Bronchial epithelial cell (primary cell): Measurements from ENCODE around the gene DNAH3. TPM values are rescaled to one million over a fixed set of nuclear protein-coding genes. Genes with fewer than 3 reads are reported as not detected.

ENCODE experiments used
- DNase-seq: peaks from one replicate; pipeline ENCODE4 v3.0.0-alpha.2; 2010; ENCODE audit warnings: low read depth
- FAIRE-seq: peaks from 2 replicates; lab custom pipeline; 2011; peaks lifted over from hg19 to GRCh38; lab: Jason Lieb, UNC
- H3K27me3 ChIP-seq: 2 replicates; pipeline ENCODE4 v1.5.1; 2011; ENCODE audit warnings: low read length; ENCODE audit not compliant: control insufficient read depth, insufficient read depth
- H3K36me3 ChIP-seq: 2 replicates; pipeline ENCODE4 v1.5.1; 2011; ENCODE audit warnings: low read length; ENCODE audit not compliant: control insufficient read depth, insufficient read depth
- H3K4me3 ChIP-seq: 2 replicates; pipeline ENCODE4 v1.5.1; 2011; ENCODE audit warnings: mild to moderate bottlenecking, low read depth, low read length, control low read depth
- total RNA-seq: library from RNA; depleted of rRNA; stranded (reverse); fragments of >200 nt; gene quantifications from 2 replicates; pipeline ENCODE4 v1.2.1, GENCODE V29; 2014
- TF ChIP-seq, protein P1 (sequence below): IDR thresholded peaks from 2 replicates; pipeline ENCODE4 v1.5.1; 2011; ENCODE audit warnings: mild to moderate bottlenecking, moderate library complexity, low read length, control low read depth, inconsistent platforms; ENCODE audit not compliant: insufficient read depth, severe bottlenecking

The DNAH3 gene
- total RNA-seq, 1 donor from 2014 or later: 0.26 TPM

DNA sequence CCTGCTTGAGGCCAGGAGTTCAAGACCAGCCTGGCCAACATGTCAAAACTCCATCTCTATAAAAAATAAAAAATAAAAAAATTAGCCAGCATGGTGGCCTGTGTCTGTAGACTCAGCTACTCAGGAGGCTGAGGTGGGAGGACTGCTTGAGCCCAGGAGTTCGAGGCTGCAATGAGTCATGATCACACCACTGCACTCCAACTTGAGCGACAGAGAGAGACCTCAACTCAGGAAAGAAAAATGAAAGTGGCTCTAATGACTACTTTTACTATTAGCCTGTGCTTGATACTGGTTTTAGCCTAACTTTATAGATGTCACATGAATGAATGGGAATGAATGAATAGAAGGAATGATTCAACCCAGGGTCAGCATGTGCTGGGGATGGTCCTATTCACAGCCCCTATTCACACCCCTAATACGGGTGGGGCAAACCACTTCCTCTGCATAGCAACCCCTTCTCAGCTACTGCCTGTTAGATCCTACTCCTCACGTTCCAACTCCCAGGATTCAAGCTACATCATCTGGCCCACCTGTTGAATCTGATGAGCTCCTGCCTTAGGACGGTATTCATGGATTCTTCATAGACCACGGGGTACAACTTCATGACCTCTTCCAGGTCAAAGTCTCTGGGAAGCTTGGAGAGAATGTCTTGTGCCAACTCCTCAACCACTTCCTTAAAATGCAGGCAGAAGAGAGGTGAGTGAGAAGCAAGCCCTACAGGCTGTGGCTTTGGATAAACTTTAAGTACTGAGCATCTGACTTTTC lies 209.6 kb downstream of the DNAH3 start:
- no peaks in the 10 kb centered on the region for H3K27me3 ChIP-seq
- DNase-seq: no peak
- no peak for FAIRE-seq
- H3K4me3 ChIP-seq: no peak overlapping the region
- TF ChIP-seq, protein P1, sequence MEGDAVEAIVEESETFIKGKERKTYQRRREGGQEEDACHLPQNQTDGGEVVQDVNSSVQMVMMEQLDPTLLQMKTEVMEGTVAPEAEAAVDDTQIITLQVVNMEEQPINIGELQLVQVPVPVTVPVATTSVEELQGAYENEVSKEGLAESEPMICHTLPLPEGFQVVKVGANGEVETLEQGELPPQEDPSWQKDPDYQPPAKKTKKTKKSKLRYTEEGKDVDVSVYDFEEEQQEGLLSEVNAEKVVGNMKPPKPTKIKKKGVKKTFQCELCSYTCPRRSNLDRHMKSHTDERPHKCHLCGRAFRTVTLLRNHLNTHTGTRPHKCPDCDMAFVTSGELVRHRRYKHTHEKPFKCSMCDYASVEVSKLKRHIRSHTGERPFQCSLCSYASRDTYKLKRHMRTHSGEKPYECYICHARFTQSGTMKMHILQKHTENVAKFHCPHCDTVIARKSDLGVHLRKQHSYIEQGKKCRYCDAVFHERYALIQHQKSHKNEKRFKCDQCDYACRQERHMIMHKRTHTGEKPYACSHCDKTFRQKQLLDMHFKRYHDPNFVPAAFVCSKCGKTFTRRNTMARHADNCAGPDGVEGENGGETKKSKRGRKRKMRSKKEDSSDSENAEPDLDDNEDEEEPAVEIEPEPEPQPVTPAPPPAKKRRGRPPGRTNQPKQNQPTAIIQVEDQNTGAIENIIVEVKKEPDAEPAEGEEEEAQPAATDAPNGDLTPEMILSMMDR: no peak
- no peaks in the 10 kb centered on the region for H3K36me3 ChIP-seq

DNA sequence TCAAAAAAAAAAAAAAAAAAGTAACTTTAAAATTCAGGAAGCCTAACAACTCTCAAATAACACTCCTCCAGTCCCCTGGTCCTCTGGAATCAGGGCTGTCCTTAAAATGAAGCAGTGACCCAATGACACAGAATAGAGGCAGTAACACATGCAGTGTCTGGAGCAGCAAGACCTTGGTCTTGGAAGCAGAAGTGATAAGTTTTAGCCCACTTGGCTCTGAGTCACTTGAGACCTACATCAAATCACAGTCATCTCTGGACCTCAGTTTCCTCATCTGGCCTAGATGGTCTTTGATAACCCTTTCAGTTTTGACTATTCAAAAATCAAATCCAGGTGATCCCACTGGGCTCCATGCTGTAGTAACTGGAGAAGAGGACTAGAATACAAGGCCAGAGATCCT lies 211.0 kb downstream of the DNAH3 start:
- Histone ChIP-seq H3K36me3 (no peaks in the 10 kb centered on the region), H3K27me3 (no peaks in the 10 kb centered on the region), H3K4me3 (no peak overlapping the region)
- TF ChIP-seq, protein P1: no peak
- no peak for FAIRE-seq
- DNase-seq: no peak

DNA sequence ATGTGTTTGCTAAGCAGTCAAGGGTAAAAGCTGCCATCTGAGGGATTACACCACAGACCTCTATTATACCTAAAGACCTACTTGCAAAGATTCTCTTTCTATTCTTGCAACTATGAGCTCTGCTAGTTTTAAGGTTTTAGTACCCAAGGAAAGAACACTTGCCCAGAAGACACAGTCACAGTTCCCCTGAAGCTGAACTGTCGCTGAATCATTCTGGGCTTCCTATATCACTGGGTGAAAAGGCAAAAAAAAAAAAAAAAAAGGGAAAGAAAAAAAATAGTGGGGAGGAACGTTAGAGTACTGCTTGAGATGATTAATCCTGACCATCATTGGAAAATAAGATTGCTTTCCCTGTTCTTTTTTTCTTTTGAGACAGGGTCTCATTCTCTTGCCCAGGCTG lies 212.2 kb downstream of the DNAH3 start:
- Histone ChIP-seq H3K27me3 (no peaks in the 10 kb centered on the region), H3K36me3 (no peaks in the 10 kb centered on the region), H3K4me3 (no peak overlapping the region)
- DNase-seq (peak; percentile 33), FAIRE-seq (no peak)
- TF ChIP-seq, protein P1: no peak

DNA sequence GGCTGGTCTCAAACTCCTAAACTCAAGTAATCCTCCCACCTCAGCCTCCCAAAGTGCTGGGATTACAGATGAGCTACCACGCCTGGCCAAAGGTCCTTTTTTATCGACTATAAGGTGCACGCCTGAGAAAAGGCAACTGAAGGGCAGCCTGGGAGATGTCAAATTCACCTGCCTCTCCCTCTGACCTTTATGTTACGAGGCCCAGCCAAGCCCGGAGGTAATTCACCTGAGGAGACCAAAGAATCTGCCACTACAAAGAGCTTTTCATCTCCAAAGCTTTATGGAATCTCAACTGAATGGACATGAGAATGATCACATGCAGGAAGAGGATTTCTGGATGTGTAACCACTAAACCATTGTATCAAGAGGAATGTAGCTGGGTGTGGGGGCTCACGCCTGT lies 212.9 kb downstream of the DNAH3 start:
- TF ChIP-seq, protein P1: no peak
- DNase-seq (no peak), FAIRE-seq (no peak)

DNA sequence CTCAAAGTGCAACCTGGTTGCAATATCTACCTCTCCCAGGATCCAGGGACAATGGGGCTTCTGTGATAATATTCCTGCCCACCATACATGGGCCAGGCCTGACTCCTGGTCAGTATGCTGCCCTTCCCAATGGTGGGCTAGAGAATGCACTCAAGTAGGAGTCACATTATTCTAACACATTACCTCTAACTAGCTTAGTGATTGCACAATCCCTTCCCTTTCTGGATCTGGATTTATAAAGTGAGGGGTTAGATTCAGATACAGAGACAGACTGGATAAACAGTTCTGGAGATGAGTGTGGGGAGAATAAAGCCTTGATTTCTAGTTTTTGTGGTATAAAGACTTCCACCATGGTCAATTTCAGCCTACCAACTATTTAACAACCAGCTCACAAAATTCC lies 217.1 kb downstream of the DNAH3 start:
- FAIRE-seq (no peak), DNase-seq (no peak)
- TF ChIP-seq, protein P1: no peak
- H3K27me3 ChIP-seq: no peaks in the 10 kb centered on the region
- no peak overlapping the region for H3K4me3 ChIP-seq
- no peaks in the 10 kb centered on the region for H3K36me3 ChIP-seq

More for the DNA sequence above, 212.9 kb downstream of the DNAH3 start:
- no peaks in the 10 kb centered on the region for H3K27me3 ChIP-seq
- H3K4me3 ChIP-seq: no peak overlapping the region
- no peaks in the 10 kb centered on the region for H3K36me3 ChIP-seq
